GM19455 (cell line): ENCODE measurements around the gene DGKD.
A peak's percentile ranks its signal among the peaks of the same experiment; 100 is the strongest.

Experiments
- ATAC-seq: cut with Tn5 transposase; IDR thresholded peaks from one replicate; pipeline ENCODE4 v1.9.1; 2021; ENCODE audit not compliant: unreplicated experiment

DGKD gene

GRCh38 chr2:233411162-233411561 is 56.9 kb downstream of the DGKD start:
- ATAC-seq, result no peak

- no peak for ATAC-seq
Observed at GRCh38 chr2:233412405-233412804, 58.1 kb downstream of the DGKD start.

DNA sequence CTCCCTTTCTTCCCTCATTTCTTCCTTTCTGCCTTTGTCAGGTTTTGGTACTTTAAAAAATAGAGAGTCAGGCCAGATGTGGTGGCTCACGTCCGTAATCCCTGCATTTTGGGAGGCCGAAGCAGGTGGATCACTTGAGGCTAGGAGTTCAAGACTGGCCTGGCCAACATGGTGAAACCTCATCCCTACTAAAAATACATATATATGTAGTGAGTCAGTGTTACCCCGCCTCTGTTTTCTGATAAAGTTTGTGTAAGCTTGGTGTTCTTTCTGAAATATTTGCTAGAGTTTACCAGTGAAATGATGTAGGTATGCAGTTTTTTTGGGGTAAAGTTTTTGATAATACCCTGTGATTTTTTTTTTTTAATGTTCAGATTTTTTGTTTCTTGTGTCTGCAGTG is 58.8 kb downstream of the DGKD start:
- no peak for ATAC-seq

- ATAC-seq, result no peak
Observed at GRCh38 chr2:233413559-233414272, 59.4 kb downstream of the DGKD start.

GRCh38 chr2:233414273-233414654 is 60.0 kb downstream of the DGKD start:
- ATAC-seq, result no peak

- no peak for ATAC-seq
Observed at GRCh38 chr2:233414777-233415570, 60.7 kb downstream of the DGKD start.

GRCh38 chr2:233416199-233416598 is 61.9 kb downstream of the DGKD start:
- no peak for ATAC-seq

DNA sequence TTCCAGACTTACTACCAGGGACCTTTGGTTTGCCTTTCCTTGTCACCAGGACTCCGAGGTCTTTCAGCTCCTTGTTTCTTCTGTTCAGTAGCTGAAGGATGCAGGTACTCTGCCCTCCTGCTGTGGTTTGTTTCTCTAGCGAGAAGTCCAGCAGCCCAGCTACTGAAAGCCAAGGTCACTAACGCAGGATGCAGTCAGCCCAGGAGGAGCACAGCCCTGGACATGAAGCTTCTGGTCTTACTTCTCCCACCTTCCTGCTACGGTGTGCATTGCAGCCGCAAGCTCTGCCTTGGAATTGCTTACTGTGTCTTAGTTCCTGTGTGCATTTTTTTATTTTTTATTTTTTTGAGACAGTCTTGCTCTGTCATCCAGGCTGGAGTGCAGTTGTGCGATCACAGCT is 62.4 kb downstream of the DGKD start:
- no peak for ATAC-seq

GRCh38 chr2:233417282-233417681 is 63.0 kb downstream of the DGKD start:
- ATAC-seq, result no peak

- ATAC-seq, result no peak
Observed at GRCh38 chr2:233418052-233418760, 63.9 kb downstream of the DGKD start.

GRCh38 chr2:233418761-233419546 is 64.7 kb downstream of the DGKD start:
- ATAC-seq, result peak; percentile 44

- no peak for ATAC-seq
Observed at GRCh38 chr2:233419602-233420391, 65.5 kb downstream of the DGKD start.

GRCh38 chr2:233421091-233421816 is 67.0 kb downstream of the DGKD start:
- no peak for ATAC-seq

GRCh38 chr2:233422050-233422639 is 67.9 kb downstream of the DGKD start:
- peak; percentile 67 for ATAC-seq

DNA sequence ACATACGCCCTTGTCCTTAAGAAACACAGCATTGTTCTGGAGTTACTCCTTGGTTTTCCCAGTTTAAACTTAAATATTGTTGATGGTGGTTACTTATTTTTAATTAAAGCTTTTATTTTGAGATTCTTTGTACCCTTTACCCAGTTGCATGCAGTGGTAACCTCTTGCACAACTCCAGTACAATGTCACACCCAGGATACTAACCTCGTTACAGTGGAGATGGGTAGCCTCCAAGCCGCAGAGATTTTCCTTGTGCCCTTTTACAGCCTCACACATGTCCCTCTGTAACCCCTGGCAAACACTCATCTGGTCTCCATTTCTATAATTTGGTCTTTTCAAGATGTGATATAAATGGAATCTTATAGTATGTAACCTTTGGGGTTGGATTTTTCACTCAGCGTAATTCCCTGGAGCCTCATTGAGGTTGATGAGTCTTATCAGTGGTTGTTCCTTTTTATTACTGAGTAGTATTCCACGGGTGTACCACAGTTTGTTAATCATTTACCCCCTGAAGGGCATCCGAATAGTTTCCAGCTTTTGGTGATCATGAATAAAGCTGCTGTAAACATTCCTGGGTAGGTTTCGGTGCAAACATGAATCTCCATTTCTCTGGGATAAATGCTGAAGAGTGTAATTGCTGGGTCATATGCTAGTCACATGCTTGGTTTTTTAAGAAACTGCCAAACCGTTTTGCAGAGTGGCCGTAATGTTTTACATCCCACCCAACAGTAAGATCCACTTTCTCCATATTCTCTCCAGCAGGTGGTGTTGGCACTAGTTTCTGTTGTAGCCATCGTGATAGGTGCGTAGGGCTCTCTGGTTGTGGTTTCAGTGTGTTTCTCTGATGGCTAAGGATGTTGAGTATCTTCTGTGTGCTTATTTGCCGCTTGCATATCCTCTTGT is 68.6 kb downstream of the DGKD start:
- ATAC-seq, result no peak

DNA sequence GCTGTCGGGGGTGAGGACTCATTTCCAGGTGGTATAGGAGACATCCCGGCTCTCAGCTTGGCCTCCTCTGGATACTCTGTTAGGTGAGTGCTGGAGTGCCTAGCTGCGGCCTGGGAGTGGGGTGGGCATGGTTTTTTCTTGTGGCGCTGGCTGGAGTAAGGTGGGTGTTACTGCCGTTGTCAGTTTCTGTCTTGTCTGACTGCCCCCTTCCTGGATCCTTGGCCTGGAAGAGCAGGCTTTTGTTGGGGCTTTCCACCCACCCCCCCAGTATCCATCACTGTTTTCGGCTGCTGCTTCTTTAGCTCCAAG is 69.2 kb downstream of the DGKD start:
- no peak for ATAC-seq

DNA sequence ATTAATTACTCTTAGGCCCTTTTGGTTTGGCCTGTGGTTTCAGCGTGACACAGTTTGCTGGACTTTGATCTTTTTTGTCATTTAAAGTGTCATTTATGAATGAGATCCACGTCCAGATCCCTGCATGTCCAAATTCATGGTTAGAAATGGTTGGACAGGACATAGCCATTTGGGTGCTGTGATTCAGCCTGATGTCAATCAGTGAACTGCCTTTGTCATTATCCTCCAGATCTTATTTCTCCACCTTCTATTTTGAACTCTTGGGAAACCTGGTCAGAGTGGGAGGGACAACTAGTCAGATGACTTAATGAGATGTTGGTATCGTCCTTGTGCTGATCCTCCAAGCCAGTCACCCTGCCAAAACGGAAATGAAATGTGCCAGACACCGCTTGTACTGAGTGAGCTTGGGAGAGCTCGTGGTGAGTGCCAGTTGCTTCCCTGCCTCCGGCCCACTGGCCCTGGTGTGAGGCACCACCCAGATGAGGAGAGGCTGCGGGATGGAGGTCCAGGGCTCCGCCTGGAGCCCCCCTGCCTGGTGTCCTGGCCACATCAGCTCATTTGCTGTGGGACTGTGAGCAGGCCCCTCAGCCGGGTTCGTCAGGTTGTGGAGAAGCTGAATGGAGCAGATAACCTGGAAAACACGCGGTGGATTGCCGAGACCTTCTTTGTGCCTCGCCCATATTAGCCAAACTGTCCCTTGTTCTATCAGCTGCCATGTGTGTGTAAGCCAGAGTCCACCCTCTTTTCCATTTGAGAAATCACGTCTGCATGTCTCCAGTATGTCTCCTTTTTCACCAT is 70.1 kb downstream of the DGKD start:
- no peak for ATAC-seq
